ENCODE results near the gene EOLA2.
"Not testable (repeated sequence)": the region's sequence is repeated elsewhere in the genome, so short reads cannot be mapped to it uniquely, and the experiment has no call there.

EOLA2 gene

DNA sequence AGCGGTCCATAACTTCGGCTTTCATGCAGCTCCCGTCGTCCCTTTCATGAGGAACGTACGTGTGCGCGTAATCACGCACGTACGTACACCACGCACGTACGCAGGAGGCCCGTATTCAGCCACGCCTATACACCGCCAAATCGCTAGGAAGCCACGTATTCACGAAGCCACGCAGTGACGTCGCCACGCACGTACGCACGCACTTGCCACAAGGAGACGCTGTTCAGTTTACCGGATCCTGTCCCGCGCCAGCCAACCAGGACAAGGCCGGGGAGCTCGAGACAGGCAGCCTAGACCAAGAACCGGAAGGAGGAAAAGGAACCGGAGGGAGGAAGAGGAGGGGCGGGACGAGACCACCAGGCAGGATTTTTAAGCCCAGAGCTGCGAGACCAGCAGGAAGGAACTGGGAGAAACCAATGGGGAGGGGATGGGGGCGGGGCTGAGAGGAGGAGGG lies at the start of gene EOLA2:
Gene EOLA2 (minus strand): TSS at position 65 of the 454 bp plus-strand sequence. CDS start 4,617 bp downstream, outside the sequence.
- DNase-seq (ENCODE audit: low spot score) = peak; percentile 97

DNA sequence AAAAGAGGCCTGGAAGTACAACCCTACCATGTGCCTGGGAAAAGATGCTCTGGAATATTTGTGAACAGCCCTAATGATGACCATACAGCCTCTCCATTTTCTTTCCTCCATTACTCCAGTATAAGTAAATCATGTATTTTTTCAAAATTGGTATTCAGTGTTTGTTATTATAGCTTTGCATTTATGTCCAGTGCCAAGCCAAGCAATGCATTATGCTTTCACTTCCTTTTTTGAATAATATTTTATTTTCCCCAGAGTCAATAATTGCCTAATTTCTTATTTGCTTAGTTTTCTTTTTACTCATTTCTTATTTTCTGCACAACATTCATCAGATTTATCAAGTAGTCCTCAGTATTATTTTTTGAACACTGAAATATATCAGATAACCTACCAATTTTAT lies 49.3 kb upstream of the EOLA2 start:
- DNase-seq (ENCODE audit: low spot score) = no peak

DNA sequence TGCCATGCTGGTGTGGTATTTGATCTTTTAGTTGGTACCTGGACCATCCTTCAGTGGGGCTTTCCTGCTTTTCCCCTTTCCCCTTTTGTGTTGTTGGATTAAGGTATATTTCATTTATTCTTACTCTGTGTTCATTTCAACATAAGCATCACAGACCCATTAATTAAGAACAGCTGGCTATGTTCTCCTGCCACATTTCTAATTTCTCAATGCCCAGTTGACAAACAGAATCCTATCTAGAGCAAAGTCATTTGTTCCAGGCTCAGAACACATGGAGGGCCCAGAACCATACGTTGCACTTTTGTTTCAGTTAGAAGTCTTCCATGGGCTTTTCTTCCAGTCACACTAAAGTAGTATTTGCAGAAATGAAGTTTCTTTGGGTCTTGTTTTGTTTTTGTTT lies 46.1 kb upstream of the EOLA2 start:
- no peak for DNase-seq (ENCODE audit: low spot score)

DNA sequence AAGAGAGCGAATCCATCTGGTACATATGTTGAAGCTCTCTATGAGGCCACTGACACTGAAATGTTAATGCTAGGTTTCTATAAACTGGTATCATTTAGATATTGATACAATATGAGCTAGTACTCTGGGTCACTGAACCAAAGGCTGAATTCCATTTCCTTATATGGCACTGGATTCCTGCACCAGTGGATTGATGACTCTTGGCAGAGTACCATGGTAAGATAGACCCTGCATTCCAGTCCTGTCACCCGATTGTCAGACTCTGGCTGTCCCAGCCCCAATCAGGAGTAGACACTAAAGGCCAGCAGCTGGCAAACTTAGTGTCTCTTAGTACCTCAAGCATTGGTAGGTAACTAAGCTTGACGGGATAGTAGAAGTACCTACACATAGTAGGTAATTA lies 44.0 kb upstream of the EOLA2 start:
- no peak for DNase-seq (ENCODE audit: low spot score)

DNA sequence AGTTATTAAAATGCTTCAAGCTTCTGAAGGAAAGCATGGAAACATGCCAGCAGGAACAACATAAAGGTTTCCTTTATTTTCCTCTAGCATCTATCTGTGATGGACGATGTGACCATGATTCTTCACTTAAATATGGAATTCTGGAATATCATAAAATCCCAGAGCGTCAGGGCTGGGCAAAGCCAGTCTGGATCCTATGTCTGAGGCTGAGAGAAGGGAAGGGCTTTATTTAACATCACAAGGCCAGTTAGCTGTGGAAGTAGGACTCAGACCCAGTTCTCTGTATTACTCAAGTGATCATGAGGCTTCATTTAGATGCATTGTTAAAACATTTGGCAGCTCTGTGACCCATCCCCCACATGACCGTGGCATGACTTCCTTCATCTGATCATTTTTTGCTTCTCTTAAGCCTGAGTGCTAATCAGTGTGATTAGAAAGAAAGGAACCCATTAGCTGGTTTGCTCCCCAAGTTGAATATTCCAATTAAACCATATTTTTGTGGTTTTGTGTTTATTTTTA lies 40.9 kb upstream of the EOLA2 start:
- DNase-seq (ENCODE audit: low spot score) = no peak

DNA sequence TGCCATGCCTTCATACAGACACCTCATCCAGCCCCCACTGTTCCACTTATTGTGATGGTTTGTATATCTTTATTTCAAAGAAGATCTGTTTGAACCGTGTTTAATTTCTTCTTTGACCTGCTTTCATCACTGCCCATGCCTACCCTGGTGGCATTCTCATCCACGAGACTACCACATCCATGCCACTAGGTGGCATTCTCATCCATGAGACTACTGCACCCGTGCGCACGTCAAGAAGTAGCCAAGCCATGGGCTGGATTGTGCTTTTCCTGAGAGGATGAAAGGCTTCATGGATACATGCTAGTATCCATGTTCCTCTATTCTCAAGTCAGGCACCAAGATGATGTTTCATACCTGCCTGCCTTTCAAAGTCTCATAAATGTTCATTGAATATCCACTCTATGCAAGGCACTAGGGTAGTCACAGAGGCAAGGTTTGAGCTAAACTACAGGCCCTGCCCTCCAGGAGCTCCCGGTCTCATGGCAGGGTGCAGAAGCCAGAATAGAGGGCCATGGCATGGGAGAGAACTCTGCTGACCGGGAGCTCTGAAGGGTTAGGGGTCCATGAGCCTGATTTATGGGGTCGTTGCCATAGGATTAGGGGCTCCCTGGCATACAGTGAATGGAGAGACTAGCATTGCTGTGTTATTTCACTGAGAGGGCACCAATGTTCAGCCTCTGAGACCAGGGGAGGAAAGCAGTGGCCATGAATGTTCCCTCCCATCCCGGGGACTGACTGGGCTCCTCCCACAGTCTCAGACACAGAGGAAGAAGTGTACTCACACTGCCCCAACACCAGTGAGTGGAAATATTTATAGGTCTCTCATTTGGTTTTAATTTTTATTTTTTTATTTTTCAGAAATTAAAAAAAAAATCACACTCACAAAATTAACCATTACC lies 24.8 kb upstream of the EOLA2 start:
- DNase-seq (ENCODE audit: low spot score) = peak; percentile 55

DNA sequence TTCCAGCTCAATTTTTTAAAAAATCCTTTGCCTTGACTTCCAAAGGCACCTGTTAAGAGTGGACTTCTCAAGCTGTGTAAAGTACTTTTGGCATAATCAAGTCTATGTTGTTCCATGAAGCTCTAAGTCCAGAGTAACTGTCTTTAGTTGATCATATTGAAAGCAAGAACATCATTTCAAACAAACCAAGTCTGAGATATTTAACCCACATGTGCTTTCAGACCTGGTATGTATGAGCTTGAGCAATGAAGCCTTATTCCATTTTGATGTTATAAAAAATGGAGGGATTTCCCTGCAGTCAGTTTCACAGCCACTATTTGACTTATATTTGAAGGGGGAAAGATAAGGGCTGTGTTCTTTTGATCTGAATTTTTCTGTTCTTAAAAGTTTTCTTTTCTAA lies 23.7 kb upstream of the EOLA2 start:
- DNase-seq (ENCODE audit: low spot score) = no peak

DNA sequence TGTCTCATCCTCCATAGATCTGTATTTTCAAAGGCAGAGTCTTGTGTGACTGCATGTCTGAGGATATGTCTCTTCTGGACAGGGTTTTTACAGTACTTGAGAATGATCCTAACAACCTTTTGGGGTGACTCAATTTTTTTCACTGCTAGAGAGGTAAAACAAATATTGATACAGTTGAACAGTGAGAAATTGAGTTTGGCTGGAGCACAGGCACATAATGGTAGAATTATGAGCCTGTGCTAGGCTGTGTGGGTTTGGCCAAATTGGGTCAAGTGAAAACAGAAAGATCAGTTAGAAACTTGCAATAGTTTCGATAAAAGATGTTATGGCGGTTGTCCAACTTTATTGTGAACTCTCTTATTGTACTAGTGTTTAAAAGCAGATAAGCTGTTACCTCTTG lies 23.3 kb upstream of the EOLA2 start:
- DNase-seq (ENCODE audit: low spot score) = no peak

DNA sequence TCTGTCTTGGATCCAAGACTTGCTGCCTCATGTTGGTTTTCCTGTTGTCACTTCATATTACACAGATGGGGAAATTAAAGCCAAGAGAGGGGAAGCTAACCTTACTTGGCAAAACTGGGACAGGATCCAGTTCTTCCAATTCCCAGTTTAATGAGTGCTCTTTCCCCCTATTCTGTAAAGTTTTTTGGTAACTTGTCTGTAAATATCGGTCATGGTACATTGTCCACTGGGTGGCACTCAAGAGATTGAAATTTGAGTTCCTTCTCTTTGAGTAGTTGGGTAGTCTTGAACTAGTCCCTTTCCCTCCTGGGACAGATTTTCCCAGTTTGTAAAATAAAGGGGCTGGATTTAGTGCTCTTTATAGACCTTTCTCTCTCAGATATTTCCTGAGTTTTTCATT lies 12.4 kb upstream of the EOLA2 start:
- DNase-seq (ENCODE audit: low spot score) = peak; percentile 1

DNA sequence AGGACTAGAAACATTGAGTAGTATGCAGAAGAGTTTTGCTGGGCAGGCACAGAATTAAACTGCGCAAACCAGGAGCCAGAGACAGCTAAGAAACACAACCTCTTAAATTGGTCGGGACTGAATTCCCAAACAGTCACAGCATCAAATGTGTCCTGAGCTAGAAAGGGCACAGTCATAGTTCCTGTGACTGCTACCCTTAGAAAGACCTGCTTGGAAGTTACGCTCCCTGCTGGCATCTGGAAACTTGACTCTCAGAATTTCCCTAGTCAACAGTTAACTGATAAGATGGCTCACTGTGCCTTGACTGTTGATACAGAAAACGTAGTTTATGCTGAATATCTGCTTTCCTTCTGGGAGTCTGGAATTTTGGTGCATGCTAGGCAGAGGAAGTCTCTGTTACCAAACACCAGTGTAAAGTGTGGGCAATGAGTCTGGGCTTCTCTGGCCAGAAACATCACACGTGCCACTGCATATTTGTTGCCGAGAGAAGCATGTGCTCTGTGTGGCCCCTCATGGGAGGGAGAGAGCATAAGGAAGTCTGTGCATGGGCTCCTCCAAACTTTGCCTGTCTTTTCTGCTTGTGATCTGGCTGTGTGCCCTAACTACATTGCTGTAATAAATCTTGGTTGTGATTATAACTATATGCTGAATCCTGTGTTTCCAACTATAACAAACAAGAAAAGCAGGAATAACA lies 11.6 kb upstream of the EOLA2 start:
- DNase-seq (ENCODE audit: low spot score) = no peak

DNA sequence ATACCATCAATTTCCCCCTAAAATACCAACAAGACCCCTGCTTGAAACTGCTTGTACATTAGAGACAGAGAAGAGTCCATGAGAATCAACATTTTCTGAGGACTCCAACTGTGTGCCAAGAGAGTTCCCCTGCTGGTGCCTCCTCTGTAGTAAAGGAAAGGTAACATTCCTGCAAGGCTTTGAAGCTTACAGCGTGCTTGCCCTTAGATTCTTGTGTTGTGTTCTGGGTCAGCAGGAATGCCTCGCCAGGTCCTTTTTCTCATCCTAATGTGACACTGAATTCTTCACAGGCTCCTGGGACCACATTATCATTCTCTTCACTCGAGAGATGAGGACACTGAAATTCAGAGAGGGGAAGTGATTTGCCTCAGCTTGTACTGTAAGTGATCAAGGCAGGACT lies 9.7 kb upstream of the EOLA2 start:
- no peak for DNase-seq (ENCODE audit: low spot score)

DNA sequence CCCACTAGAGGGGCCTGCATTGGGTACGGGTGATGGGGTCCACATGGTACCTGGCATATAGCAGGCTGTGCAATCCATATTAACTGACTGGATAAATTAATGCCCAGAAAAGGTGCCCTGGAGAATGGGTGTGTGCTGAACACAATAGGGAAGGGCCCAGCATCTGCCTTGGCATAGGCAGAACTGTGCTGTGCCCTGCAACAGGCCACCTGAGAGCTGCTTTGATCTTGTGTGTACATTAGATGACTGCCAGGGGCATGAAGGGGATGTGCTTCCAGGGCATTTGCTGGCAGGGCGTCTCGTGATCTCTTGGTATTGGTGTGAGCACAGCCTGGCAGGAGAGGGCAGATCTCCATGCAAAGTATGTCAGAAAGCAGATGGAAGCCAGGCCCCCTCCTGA lies 8.6 kb upstream of the EOLA2 start:
- not testable (repeated sequence) for DNase-seq (ENCODE audit: low spot score)

DNA sequence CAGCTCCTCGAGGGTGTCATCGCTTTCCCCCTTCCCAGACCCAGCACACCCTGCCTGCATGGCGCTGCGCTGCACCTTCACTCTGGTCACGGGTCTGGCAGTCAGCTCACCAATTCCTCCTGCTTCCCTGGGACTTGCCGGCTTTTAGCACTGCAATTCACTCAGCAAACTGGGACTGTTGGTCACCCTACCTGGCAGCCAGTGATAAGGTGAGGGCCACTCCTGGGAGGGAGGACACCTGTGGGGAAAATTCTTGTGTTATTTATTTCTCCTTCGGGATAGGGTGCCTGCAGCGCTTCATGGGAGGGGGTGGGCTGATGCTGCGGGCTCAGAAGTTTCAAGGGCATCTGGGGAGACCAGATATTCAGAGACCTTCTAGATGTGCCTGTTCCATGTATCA lies 7.5 kb upstream of the EOLA2 start:
- DNase-seq (ENCODE audit: low spot score) = not testable (repeated sequence)

DNA sequence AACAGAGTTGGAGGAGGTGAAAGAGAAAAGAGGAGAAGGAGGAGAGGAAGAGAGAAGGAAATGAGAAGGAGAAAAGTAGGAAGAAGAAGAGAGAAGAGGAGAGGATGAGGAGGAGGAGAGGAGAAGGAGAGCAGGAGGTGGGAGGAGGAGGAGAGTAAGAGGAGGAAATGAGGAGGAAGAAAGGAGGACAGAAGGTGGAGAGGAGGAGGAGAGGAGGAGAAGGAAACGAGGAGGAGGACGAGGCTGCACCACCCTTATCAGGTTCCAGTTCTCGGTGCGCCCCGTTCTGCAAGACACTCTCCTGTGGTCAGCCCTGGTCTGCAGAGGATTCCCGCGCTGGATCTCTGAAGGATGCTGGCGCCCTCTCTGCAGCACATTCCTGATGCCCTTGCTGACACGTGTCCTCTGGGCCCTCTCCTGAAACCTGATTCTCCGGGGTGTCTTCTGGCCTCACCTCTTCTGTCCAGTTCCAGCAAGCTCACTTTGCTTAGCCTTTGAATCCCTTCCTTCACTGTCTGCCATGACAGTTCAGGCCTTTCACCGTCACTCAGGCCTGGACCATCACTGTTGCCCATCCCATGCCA lies 6.9 kb upstream of the EOLA2 start:
- DNase-seq (ENCODE audit: low spot score) = not testable (repeated sequence)

DNA sequence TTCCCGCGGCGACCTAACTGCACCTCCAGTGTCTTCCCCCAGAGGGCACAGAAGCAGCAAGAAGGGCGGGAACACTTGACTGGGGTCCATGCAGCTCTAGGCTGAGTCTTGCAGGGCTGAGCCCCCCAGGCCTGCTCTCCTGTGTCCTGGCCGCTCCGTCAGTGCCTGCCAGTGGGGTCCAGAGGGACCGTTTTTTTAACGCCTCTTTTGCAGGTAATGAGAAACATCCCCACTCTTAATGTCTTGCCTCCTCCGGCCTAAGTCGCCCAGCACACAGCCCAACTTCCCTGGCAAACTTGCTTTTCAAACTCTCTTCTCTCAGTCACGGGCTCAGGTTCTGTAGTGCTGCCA lies 2.4 kb upstream of the EOLA2 start:
- DNase-seq (ENCODE audit: low spot score) = not testable (repeated sequence)

DNA sequence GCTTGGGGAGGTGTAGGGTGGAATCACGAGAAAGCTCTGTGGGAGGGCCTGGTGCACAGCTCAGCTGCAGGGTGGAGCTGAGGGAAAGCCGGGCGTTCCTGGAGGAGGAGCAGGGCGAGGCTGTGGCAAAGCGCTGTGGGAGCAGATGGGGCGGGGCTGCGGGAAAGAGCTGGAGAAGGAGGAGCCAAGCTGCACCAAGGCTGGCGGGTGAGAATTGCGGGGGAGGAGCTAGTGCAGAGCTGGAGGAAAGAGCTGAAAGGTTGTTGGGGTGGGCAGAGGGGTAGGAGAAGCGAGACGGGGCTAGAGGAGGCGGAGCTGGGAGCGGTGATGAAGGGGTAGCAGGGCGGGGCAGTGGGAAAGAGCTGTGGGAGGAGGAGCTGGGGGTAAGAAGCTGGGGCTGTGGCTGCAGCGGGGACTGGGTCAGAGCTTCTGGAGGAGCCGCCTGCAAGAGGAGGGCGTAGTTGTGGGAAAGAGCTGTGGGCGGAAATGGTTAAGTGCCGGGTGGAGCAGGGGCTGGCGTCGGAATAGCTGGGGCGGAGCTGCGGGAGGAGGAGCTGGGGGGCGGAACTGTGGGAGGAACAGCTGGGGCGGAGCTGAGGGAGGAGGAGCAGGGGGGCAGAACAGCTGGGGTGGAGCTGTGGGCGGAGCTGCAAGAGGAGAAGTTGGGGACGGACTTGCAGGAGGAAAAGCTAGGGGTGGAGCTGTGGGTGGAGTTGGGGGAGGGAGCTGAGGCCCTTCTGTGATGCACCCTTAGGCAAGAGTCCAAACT lies 1.8 kb upstream of the EOLA2 start:
- peak; percentile 94 for DNase-seq (ENCODE audit: low spot score)

DNA sequence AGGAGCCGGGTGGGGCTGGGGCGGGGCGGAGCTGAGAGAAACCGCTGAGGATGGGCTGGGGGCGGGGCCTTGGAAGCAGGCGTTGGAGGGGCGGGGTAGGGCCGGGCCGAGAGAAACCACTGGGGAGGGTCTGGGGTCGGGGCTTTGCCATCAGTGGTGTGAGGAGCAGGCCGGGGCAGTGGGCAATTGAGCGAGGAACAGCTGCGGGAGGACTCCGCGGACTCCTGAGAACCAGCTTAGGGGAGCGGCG lies 1.3 kb upstream of the EOLA2 start:
- no peak for DNase-seq (ENCODE audit: low spot score)

DNA sequence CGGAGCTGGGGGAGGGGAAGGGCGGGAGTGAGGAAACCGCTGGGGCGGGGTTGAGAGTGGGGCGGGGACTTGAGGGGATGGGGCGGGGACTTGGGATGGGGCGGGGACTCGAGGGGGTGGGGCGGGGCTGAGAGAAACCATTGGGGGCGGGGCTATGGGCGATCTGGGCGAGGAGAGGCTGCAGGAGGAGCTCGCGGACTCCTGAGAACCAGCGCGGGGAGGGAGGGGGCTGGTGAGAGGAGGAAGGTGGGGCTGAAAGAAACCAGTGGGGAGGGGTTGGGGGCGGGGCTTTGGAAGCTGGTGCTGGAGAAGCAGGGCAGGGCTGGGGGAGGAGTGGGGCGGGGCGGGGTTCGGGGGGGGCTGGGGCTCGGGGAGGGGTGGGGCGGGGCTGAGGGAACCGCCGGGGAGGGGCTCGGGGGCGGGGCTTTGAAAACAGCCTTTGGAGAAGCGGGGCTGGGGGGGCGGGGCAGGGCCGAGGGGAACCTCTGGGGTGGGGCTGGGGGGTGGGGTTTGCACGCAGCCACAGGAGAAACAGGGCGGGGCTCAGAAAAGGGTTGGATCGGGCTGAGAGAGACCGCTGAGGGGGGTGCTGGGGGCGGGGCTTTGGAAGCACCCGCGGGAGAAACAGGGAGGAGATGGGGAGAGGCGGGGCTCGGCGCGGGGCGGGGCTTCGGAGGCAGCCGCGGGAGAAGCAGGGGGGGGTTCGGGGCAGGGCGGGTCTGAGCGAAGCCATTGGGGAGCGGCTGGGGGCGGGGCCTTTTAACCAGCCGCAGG lies 777 bp upstream of the EOLA2 start:
- DNase-seq (ENCODE audit: low spot score) = peak; percentile 93

DNA sequence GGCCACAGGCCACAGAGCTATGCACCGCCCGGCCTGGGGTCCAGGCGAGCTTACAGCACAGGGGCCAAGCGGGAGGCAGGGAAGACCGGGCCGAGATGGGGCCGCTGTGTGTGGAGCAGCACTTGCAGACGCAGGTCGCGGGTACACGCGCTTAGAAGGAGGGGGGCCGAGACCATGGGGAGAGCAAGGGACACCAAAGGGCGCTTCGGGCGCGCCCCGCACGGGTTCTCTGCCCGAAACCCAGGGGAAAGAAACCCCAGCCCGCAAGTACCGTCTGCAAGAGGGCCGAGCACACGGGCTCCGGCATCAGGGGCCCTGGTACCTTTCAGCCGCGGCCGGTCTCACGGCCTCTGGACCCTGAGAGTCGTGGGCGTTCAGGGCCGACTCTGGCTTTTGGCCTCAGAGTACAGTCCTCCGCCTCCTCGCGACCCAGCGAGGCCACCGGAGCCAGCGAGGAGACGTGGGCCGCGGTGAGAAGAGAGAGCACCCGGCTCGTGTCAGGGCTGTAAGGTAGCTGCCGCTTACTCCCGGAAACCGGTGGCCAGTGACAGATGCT lies 342 bp downstream of the EOLA2 start:
- DNase-seq (ENCODE audit: low spot score) = no peak

DNA sequence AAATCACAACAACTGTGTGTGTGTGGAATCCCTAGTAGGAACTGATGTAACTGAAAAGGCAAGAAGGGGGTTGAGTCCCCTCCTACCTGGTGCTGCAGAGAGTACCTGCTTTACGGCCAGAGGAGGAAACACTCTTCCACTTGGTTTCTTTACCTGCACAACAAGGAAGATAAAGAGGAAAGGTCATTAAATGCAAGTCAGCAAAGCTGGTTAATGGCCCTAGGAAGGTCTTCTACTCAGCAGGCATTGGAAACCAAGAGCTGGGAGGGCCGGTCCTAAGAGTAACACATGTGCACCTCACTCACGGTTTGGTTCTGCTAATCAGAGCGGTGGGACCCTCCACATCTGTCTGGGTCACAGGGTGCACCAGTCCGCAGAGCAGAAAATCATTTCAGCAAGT lies 963 bp downstream of the EOLA2 start:
- DNase-seq (ENCODE audit: low spot score) = not testable (repeated sequence)

DNA sequence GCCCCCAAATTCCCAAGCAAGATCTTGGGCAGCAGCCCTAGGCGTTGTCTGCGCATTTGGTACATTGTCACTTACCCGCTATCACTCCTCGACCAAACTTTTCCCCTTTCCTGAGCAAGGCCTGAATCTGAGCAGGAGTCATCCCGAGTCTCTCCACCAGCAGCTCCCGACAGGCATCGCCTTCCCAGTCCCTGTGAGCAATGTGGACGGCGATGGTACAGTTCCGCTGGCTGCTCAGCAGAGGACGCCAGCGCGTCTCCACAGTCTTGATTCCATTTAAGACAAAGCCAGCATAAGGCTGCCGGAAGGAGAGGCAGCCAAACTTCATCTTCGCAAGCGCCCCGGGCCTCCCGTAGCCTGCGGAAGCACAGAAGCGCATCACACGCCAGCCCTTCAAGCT lies 4.7 kb downstream of the EOLA2 start:
- not testable (repeated sequence) for DNase-seq (ENCODE audit: low spot score)

All from putamen (tissue), 1 donor.